ENCODE data around the gene COX5A.
"Not testable (repeated sequence)": the region's sequence is repeated elsewhere in the genome, so short reads cannot be mapped to it uniquely, and the experiment has no call there.

Gene COX5A

GRCh38 chr15:74906067-74906449, 31.8 kb downstream of the COX5A start:
- DNase-seq = peak in 6 of 10 donors; percentile 18 to 84 (median 32)
- intact Hi-C loops (cut with DNase I) = loop anchor here (1.0 to 5.0 kb wide), 3 partner anchors 32 to 63 kb away; partner anchors contain the start of genes COX5A, SCAMP2 and ULK3

- intact Hi-C loops (cut with DNase I) = loop anchor here (5.0 kb wide), 1 partner anchor 122 kb away; the partner anchor contains the start of gene CSK
- DNase-seq = peak in 1 of 10 donors; percentile 59
Measured at GRCh38 chr15:74904190-74904805, 33.6 kb downstream of the COX5A start.

GRCh38 chr15:74903676-74904075, 34.2 kb downstream of the COX5A start:
- no peak for DNase-seq
- intact Hi-C loops (cut with DNase I) = loop anchor here (5.0 kb wide), 1 partner anchor 121 kb away; the partner anchor contains the start of gene CSK

- peak in 2 of 10 donors; percentile 28 to 33 for DNase-seq
- intact Hi-C loops (cut with DNase I) = loop anchor here (5.0 kb wide), 1 partner anchor 120 kb away; the partner anchor contains the start of gene CSK
Measured at GRCh38 chr15:74902295-74903075, 35.4 kb downstream of the COX5A start.

GRCh38 chr15:74901612-74902063, 36.2 kb downstream of the COX5A start:
- intact Hi-C loops (cut with DNase I) = loop anchor here (5.0 kb wide), 1 partner anchor 119 kb away; the partner anchor contains the start of gene CSK
- peak in 6 of 10 donors; percentile 45 to 90 (median 54) for DNase-seq

GRCh38 chr15:74897300-74897701, 40.6 kb downstream of the COX5A start:
- intact Hi-C loops (cut with DNase I) = no loop called here
- peak in 2 of 10 donors; percentile 44 to 70 for DNase-seq

- no peak for DNase-seq
- intact Hi-C loops (cut with DNase I) = no loop called here
Measured at GRCh38 chr15:74896316-74896715, 41.6 kb downstream of the COX5A start.

- intact Hi-C loops (cut with DNase I) = no loop called here
- peak in 2 of 10 donors; percentile 4 to 47 for DNase-seq
Measured at GRCh38 chr15:74895830-74896229, 42.0 kb downstream of the COX5A start.

- DNase-seq = peak in 2 of 10 donors; percentile 16 to 18
- intact Hi-C loops (cut with DNase I) = not testable (repeated sequence)
Measured at GRCh38 chr15:74894383-74894782, 43.5 kb downstream of the COX5A start.

GRCh38 chr15:74893627-74894026, 44.2 kb downstream of the COX5A start:
- peak in 1 of 10 donors; percentile 8 for DNase-seq
- intact Hi-C loops (cut with DNase I) = no loop called here

- intact Hi-C loops (cut with DNase I) = no loop called here
- DNase-seq = peak in 2 of 10 donors; percentile 8 to 36
Measured at GRCh38 chr15:74892931-74893330, 44.9 kb downstream of the COX5A start.

- intact Hi-C loops (cut with DNase I) = no loop called here
- peak in 2 of 10 donors; percentile 55 to 68 for DNase-seq
Measured at GRCh38 chr15:74892313-74892712, 45.6 kb downstream of the COX5A start.

- intact Hi-C loops (cut with DNase I) = no loop called here
- no peak for DNase-seq
Measured at GRCh38 chr15:74891469-74891868, 46.4 kb downstream of the COX5A start.

GRCh38 chr15:74890665-74890960, 47.3 kb downstream of the COX5A start:
- intact Hi-C loops (cut with DNase I) = no loop called here
- no peak for DNase-seq

- peak; percentile 84 to 98 (median 92) for DNase-seq
- intact Hi-C loops (cut with DNase I) = no loop called here
Measured at GRCh38 chr15:74889883-74890664, 47.8 kb downstream of the COX5A start, which contains the start of gene MPI. Gene MPI, plus strand, starts transcription at chr15:74890042. Its CDS starts 32 bp downstream, at chr15:74890074.

GRCh38 chr15:74889390-74889882, 48.4 kb downstream of the COX5A start:
- intact Hi-C loops (cut with DNase I) = no loop called here
- DNase-seq = peak in 9 of 10 donors; percentile 36 to 93 (median 56)

GRCh38 chr15:74888716-74889115, 49.2 kb downstream of the COX5A start:
- intact Hi-C loops (cut with DNase I) = no loop called here
- peak in 2 of 10 donors; percentile 2 to 13 for DNase-seq

GRCh38 chr15:74887537-74888193, 50.2 kb downstream of the COX5A start:
- peak in 1 of 10 donors; percentile 2 for DNase-seq
- intact Hi-C loops (cut with DNase I) = not testable (repeated sequence)

- peak in 1 of 10 donors; percentile 18 for DNase-seq
Measured at GRCh38 chr15:74885461-74885860, 52.4 kb downstream of the COX5A start.

More at GRCh38 chr15:74885461-74885860, 52.4 kb downstream of the COX5A start:
- intact Hi-C loops (cut with DNase I) = no loop called here

Measured in posterior cingulate gyrus (tissue), 11 donors.